HG03159 (cell line): ENCODE measurements around the gene SH3BP5.

ENCODE experiments used
- ATAC-seq: cut with Tn5 transposase; IDR thresholded peaks from one replicate; pipeline ENCODE4 v1.9.1; 2021; ENCODE audit warnings: mild to moderate bottlenecking, moderate library complexity; ENCODE audit not compliant: unreplicated experiment

Gene SH3BP5

DNA sequence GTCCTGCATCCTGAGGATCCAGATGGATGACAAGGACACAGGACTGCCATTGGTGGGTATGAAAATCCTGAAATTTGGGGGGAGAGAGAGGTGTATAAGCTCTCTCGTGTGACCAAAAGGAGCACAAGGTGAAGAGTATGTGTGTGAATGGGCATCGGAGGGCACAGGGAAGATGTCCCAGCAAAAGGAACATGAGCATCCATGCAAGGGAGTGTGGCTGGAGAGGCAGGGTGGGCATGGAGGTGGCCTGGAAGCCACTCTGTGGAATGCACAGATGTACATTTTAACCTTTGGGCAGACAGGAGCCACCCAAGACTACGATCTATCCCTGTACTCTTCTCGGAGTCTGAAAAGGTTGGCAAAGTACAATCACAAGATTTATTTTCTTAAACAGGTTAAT is 71.9 kb downstream of the SH3BP5 start:
- ATAC-seq: no peak

GRCh38 chr3:15258720-15259119 is 73.7 kb downstream of the SH3BP5 start:
- ATAC-seq: no peak

- ATAC-seq: no peak
Measured at GRCh38 chr3:15256861-15257341, 75.5 kb downstream of the SH3BP5 start.

- no peak for ATAC-seq
Measured at GRCh38 chr3:15255215-15255614, 77.2 kb downstream of the SH3BP5 start.

DNA sequence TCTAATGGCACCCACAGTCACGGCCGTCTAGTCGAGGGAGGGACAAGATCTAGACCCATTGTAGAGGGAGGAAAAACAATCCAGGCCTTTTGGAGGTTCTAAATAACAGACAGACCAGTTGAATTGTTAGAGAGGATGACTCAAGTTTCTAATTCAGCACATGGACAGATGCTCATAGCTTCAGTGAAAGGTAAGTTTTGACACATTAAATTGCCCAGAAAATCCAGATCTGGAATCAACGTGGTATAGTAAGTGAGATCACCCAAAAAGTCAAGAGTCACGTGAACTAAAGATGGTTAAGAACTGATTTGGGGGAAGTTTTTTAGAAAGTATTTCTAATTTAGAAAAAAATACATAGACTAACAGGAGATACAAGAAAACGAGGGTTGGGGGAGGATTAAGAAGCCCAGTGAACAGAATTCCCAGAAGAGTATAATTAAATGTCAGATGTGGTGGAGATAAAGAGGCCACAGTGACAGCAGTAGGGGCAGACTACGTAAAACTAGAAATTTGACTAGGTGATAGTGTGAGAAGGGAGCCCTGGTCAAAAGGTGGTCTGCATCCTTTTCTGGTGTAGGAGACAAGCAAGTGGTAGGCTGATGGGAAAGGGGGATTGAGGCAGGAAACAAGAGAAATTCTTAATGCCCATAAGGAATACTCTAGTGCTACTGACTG is 79.2 kb downstream of the SH3BP5 start:
- ATAC-seq: no peak

GRCh38 chr3:15246186-15246585 is 86.2 kb downstream of the SH3BP5 start:
- ATAC-seq: no peak

- ATAC-seq: no peak
Measured at GRCh38 chr3:15243822-15244482, 88.4 kb downstream of the SH3BP5 start.

- no peak for ATAC-seq
Measured at GRCh38 chr3:15241341-15241740, 91.0 kb downstream of the SH3BP5 start.

DNA sequence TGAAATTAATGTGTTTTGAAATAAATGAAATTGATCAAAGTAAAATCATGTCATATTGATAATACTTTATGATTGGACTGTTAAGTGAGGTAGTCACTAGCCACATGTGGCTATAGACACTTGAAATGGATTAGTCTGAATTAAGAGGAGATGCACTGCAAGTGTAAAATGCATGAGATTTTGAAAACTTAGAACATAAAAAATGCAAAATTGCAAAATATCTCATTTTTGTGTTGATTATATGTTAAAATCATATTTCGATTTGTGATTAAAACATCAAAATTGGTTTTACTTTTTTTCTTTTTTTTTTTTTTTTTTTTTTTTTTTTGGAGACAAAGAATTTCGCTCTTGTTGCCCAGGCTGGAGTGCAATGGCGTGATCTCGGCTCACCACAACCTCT is 103.1 kb downstream of the SH3BP5 start:
- ATAC-seq: no peak

GRCh38 chr3:15228147-15228546 is 104.2 kb downstream of the SH3BP5 start:
- no peak for ATAC-seq

- ATAC-seq: no peak
Measured at GRCh38 chr3:15223685-15224572, 108.5 kb downstream of the SH3BP5 start.

DNA sequence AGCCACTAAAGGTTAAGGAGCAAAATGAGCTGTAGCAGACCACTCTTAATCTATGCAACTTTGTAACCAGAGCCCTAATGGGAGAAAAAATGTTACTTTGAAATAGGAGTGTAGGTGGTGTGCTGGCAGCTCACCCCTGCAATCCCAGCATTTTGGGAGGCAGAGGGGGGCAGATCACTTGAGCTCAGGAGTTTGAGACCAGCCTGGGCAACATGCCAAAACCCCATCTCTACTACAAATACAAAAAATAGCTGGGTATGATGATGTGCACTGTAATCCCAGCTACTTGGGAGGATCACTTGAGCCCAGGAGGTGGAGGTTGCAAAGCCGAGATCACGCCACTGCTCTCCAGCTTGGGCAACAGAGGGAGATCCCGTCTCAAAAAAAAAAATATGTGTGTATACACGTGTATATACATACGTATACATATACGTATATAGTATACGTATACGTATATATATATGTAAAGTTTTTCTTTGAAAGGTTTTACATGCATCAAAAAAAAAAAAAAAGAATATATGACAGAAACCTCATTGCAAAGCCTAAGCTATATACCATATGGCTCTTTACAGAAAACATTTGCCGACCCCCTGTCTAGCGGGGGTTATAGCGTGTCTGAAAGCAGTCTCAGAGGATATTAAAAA is 110.7 kb downstream of the SH3BP5 start:
- no peak for ATAC-seq

DNA sequence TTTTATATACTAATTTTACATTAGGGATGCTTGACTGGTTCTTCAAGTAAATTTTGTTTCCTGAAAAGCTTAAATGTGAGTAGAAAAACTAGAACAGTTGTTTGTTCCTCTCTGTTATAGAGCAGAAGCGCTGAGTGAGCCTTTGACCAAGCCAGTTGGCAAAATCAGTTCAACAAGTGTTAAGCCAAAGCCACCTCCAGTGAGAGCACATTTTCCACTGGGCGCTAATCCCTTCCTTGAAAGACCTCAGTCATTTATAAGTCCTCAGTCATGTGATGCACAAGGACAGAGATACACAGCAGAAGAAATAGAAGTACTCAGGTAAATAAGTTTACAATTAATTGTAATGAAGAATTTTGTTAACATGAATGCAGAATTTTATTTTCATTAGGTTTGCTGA is 111.7 kb downstream of the SH3BP5 start:
- ATAC-seq: no peak

DNA sequence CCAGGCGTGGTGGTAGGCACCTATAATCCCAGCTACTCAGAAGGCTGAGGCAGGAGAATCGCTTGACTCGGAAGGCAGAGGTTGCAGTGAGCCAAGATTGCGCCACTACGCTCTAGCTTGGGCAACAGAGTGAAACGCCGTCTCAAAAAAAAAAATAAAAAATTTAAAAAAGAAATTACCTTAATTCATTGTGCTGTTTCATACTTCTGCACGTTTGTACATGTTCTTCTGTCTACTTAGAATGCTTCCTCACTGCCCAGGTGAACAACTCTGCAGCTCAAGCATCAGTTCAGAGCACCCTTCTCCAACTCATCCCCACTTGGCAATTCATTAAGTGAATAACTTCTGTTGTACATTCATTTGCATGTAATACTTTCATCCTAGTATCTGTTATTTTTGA is 112.3 kb downstream of the SH3BP5 start:
- no peak for ATAC-seq

DNA sequence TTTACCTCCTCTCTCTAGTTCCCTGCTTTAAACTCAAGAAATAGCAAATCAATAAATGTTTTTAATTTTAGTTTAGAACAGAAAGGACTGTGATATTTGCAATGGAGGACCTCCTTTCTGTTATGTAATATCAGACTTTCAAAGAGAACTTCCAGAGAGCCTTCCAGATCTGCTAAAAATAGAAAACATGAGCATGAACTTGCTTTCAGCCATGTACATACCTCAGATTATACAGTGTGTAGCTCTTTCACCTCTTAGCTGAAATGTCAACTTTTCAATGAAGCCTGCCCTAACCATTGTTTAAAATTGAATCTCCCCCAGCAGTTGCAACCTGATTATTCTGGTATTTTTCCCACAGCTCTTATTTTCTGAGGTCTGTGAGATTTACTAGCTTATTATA is 113.7 kb downstream of the SH3BP5 start:
- ATAC-seq: no peak

- ATAC-seq: no peak
Measured at GRCh38 chr3:15217841-15218267, 114.5 kb downstream of the SH3BP5 start.

DNA sequence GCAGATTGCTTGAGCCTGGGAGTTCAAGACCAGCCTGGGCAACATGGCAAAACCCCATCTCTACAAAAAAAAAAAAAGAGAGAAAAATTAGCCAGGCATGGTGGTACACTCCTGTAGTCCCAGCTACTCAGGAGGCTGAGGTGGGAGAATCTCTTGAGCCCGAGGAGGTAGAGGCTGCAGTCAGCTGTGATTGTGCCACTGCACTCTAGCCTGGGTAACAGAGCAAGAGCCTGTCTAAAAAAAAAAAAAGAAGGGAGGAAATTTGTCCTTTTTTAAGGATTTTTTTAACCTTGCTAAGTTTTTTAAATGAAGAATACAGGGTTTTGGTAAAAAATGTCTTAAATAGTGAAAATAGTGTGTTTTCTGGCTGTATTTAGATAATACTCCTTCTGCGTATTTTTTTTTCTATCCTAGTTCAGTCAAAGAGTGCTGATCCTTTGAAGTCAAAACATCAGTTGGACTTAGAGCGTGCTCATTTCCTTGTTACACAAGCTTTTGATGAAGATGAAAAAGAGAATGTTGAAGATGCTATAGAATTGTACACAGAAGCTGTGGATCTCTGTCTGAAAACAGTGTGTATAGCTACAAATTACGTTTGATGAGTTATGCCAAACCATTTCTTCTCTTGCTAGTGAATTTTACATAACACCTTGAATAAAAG is 115.2 kb downstream of the SH3BP5 start:
- ATAC-seq: no peak

GRCh38 chr3:15216501-15216900 is 115.9 kb downstream of the SH3BP5 start:
- no peak for ATAC-seq

DNA sequence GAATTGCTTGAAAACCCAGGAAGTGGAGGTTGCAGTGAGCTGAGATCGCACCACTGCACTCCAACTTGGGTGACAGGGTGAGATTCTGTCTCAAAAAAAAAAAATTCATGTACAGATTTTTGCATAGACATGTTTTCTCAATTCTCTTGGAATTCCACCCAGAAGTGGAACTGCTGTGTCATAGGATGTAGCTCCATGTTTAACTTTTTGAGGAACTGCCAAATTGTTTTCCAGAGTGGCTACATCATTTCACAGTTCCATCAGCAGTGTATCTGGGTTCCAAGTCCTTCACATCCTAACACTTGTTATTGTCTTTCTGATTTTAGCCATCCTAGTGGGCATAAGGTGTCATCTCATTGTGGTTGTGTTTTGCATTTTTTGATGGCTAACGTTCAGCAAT is 116.4 kb downstream of the SH3BP5 start:
- no peak for ATAC-seq

DNA sequence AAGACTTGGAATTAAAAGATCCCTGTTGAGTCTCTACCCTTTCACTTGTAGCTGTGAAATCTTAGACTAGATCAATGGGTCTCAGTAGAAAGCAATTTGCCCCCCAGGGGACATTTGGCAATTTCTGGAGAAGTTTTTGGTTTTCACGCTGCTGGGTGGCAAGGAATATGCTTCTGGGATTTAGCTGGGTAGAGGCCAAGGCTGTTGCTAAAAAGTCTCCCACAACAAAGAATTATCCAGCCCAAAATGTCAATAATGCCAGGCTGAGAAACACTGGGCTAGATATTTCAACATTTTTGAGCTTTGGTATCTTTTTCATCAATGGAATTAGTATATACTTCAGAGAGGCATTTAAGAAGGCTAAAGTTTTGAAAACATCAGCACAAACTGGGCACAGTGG is 117.6 kb downstream of the SH3BP5 start:
- ATAC-seq: no peak

DNA sequence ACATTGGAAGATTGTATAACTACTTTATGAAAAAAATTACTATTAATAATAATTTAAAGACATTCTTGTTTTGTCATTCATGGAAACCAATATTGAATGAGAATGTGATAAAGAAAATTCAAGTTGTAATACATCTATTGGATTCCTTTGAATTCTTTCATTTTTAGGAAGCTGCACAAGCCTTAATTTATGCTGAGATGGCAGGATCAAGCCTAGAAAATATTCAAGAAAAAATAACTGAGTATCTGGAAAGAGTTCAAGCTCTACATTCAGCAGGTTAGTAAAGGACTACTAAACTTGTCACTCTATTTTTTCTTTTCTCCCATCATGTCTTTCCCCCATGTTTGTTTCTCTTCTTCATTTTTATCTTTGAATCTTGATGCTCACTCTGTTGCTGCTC is 120.4 kb downstream of the SH3BP5 start:
- ATAC-seq: no peak
